GM12878 (cell line): ENCODE data around the gene TAF4. TPM values are rescaled to one million over a fixed set of nuclear protein-coding genes. Genes with fewer than 3 reads are reported as not detected.

Experiments
- ATAC-seq: fragments of 200-7000 bp; cut with Tn5 transposase; 3 replicates; pipeline ENCODE4 v1.9.1; 2020; ENCODE audit warnings: mild to moderate bottlenecking, moderate library complexity
- BruUV-seq: library from RNA; stranded (reverse); fragments of 400-500 nt; replicated peaks from 2 replicates; lab custom pipeline; 2021; lab: Mats Ljungman, UMichigan
- CTCF ChIA-PET: fragments of 300-600 bp; sonication (Branson Sonifier 250); formaldehyde crosslinking; extraction: SDS; loops from one replicate; lab custom pipeline; 2021; ENCODE audit warnings: inconsistent platforms; lab: Yijun Ruan, JAX
- POLR2A ChIA-PET: fragments of 350-600 bp; formaldehyde crosslinking; extraction: SDS; loops from one replicate; lab custom pipeline; 2021; ENCODE audit warnings: inconsistent platforms; lab: Charles Lee
- RAD21 ChIA-PET: fragments of 300-600 bp; sonication (Branson Sonifier 250); formaldehyde crosslinking; loops from one replicate; lab custom pipeline; 2023; ENCODE audit warnings: antibody characterized with exemption; ENCODE audit not compliant: unreplicated experiment; lab: Charles Lee
- SMC1A ChIA-PET: fragments of 300-600 bp; sonication (Branson Sonifier 250); formaldehyde crosslinking; loops from one replicate; lab custom pipeline; 2023; ENCODE audit not compliant: unreplicated experiment, uncharacterized antibody; lab: Charles Lee
- DNase-seq: peaks from one replicate; pipeline ENCODE4 v3.0.0-alpha.2; 2011; ENCODE audit warnings: low read depth, low spot score
- FAIRE-seq: peaks from 3 replicates; lab custom pipeline; 2011; peaks lifted over from hg19 to GRCh38; lab: Jason Lieb, UNC
- H2AFZ ChIP-seq: 2 replicates; pipeline ENCODE4 v1.6.0; 2011; ENCODE audit warnings: low read depth, low read length, control low read depth; ENCODE audit not compliant: control insufficient read depth
- H3K27ac ChIP-seq: 2 replicates; pipeline ENCODE4 v1.5.1; 2011; ENCODE audit warnings: control low read depth; ENCODE audit not compliant: control insufficient read depth, insufficient read depth
- H3K27me3 ChIP-seq, 2 experiments: replicated peaks in 1 of 2; 2 replicates each; pipeline versions ENCODE4 v1.6.0 to v1.6.1; 2011; ENCODE audit warnings: low read length in 1 of 2; ENCODE audit not compliant: control insufficient read depth in 2 of 2, insufficient read depth in 2 of 2
- H3K36me3 ChIP-seq, 2 experiments: 2 replicates each; pipeline ENCODE4 v1.5.1; 2011; ENCODE audit warnings: low read length in 1 of 2; ENCODE audit not compliant: control insufficient read depth in 2 of 2, insufficient read depth in 2 of 2
- H3K4me1 ChIP-seq: 2 replicates; pipeline ENCODE4 v1.6.1; 2011; ENCODE audit warnings: mild to moderate bottlenecking, low read length, moderate library complexity, mixed read lengths; ENCODE audit not compliant: control insufficient read depth, insufficient read depth
- H3K4me2 ChIP-seq: 2 replicates; pipeline ENCODE4 v1.6.0; 2011; ENCODE audit warnings: control low read depth; ENCODE audit not compliant: control insufficient read depth, insufficient read depth
- H3K4me3 ChIP-seq: fragments of 200-600 bp; sonication (generic); 2 replicates; pipeline ENCODE4 v1.5.1; 2016
- H3K79me2 ChIP-seq: 2 replicates; pipeline ENCODE4 v1.6.0; 2011; ENCODE audit warnings: low read length; ENCODE audit not compliant: control insufficient read depth, insufficient read depth
- H3K9ac ChIP-seq: 2 replicates; pipeline ENCODE4 v1.8.0; 2011; ENCODE audit warnings: low read length, control low read depth, mixed read lengths; ENCODE audit not compliant: control insufficient read depth, insufficient read depth
- H3K9me3 ChIP-seq: replicated peaks from 3 replicates; pipeline ENCODE4 v1.5.1; 2011; ENCODE audit warnings: mild to moderate bottlenecking, low read length; ENCODE audit not compliant: control insufficient read depth, insufficient read depth
- H4K20me1 ChIP-seq: 2 replicates; pipeline ENCODE4 v1.6.0; 2011; ENCODE audit not compliant: control insufficient read depth, insufficient read depth
- ETV6 ChIP-seq, 2 experiments: fragments of 450-650 bp in 1 of 2; IDR thresholded peaks in 1 of 2; conservative IDR thresholded peaks in 1 of 2; 2 replicates each; pipeline ENCODE4 v1.6.1; 2014; ENCODE audit warnings: antibody characterized with exemption in 1 of 2, borderline replicate concordance in 1 of 2, low read depth in 1 of 2, mild to moderate bottlenecking in 1 of 2, moderate library complexity in 1 of 2
- FOS ChIP-seq: IDR thresholded peaks from 3 replicates; pipeline ENCODE4 v1.6.1; 2011; ENCODE audit warnings: borderline replicate concordance; ENCODE audit not compliant: insufficient read length; ENCODE audit errors: extremely low read depth
- NFXL1 ChIP-seq: fragments of 450-650 bp; IDR thresholded peaks from 2 replicates; pipeline ENCODE4 v1.6.1; 2017; ENCODE audit warnings: antibody characterized with exemption, mild to moderate bottlenecking, borderline replicate concordance
- RAD21 ChIP-seq: IDR thresholded peaks from 2 replicates; pipeline ENCODE4 v1.6.1; 2011; ENCODE audit warnings: mild to moderate bottlenecking, low read depth, low read length, moderate library complexity; ENCODE audit not compliant: insufficient read depth
- RAD51 ChIP-seq: fragments of 450-650 bp; IDR thresholded peaks from 2 replicates; pipeline ENCODE4 v1.6.1; 2016; ENCODE audit warnings: moderate library complexity, mild to moderate bottlenecking, inconsistent platforms
- RB1 ChIP-seq: fragments of 450-650 bp; formaldehyde crosslinking; IDR thresholded peaks from 2 replicates; pipeline ENCODE4 v1.6.1; 2017; ENCODE audit warnings: mild to moderate bottlenecking, borderline replicate concordance
- SMAD1 ChIP-seq: fragments of 450-650 bp; IDR thresholded peaks from 2 replicates; pipeline ENCODE4 v1.6.1; 2018; ENCODE audit warnings: mild to moderate bottlenecking, low read depth; ENCODE audit not compliant: partially characterized antibody
- SMARCA5 ChIP-seq: fragments of 450-650 bp; IDR thresholded peaks from 2 replicates; pipeline ENCODE4 v1.6.1; 2017; ENCODE audit warnings: mild to moderate bottlenecking
- TCF3 ChIP-seq: IDR thresholded peaks from 2 replicates; pipeline ENCODE4 v1.6.1; 2012; ENCODE audit warnings: low read depth, mild to moderate bottlenecking, low read length, borderline replicate concordance; ENCODE audit not compliant: insufficient read depth
- ZNF207 ChIP-seq: fragments of 450-650 bp; IDR thresholded peaks from 2 replicates; pipeline ENCODE4 v1.6.1; 2014; ENCODE audit warnings: antibody characterized with exemption, mild to moderate bottlenecking, borderline replicate concordance
- ZSCAN29 ChIP-seq: fragments of 450-650 bp; IDR thresholded peaks from 2 replicates; pipeline ENCODE4 v1.6.1; 2017; ENCODE audit warnings: mild to moderate bottlenecking, moderate library complexity
- WGBS: methylation state at CpG from one replicate; pipeline ENCODE4 v1.1.6; 2016; ENCODE audit warnings: low lambda C conversion rate; ENCODE audit not compliant: insufficient replicate concordance, insufficient coverage; ENCODE audit errors: missing lambda C conversion rate; 5-methylcytosine and 5-hydroxymethylcytosine counted together
- in situ Hi-C: fragments of 300-500 bp; cut with MboI; formaldehyde crosslinking; loops from 9 replicates; pipeline ENCODE4 v1.14.3; 2018; ENCODE audit warnings: mixed read lengths
- intact Hi-C: fragments of 100-400 bp; cut with micrococcal nuclease; formaldehyde crosslinking; loops from one replicate; pipeline ENCODE4 v1.14.2; 2022; ENCODE audit not compliant: unreplicated experiment
- polyA plus RNA-seq, 11 experiments: library from polyadenylated mRNA; depleted of rRNA in 4 of 11; unstranded in 6 of 11; stranded (reverse) in 5 of 11; fragments of >200 nt; fragmentation: Nextera tagmentation in 4 of 11; fragmentation: Illumina TruSeq in 1 of 11; extraction: Ambion mirVana in 4 of 11; extraction: Trizol in 1 of 11; gene quantifications; 1 replicate in 1 of 11; 2 replicates in 10 of 11; pipeline versions ENCODE4 v1.2.1 to v1.2.3, GENCODE V29; 2011 to 2016; ENCODE audit warnings: inconsistent platforms in 2 of 11, missing spikeins in 2 of 11, low read depth in 1 of 11
- total RNA-seq, 4 experiments: library from RNA; depleted of rRNA in 3 of 4; stranded (reverse); fragments of >200 nt in 3 of 4; fragmentation: Illumina TruSeq in 1 of 4; extraction: Trizol in 1 of 4; gene quantifications; 2 replicates each; pipeline versions ENCODE4 v1.2.1 to v1.2.3, GENCODE V29; 2013 to 2021
- TF ChIP-seq, protein P1 (sequence below): fragments of 450-650 bp; conservative IDR thresholded peaks from 2 replicates; pipeline ENCODE4 v1.6.1; 2017; ENCODE audit warnings: mild to moderate bottlenecking, moderate library complexity
- TF ChIP-seq, protein P2 (sequence below): fragments of 450-650 bp; formaldehyde crosslinking; IDR thresholded peaks from 2 replicates; pipeline ENCODE4 v1.5.0; 2022; ENCODE audit warnings: mild to moderate bottlenecking, missing genetic modification characterization

TAF4 gene
- total and polyA plus RNA-seq, 10 of the 15 experiments (the other 5 are each of a cell fraction or from before 2014, with no cell fraction given), result 0.39 to 16.9 (median 3.4) TPM

GRCh38 chr20:61986762-61987321 lies 78.8 kb downstream of the TAF4 start:
- RAD21 ChIA-PET, result no interaction called here

More at GRCh38 chr20:61986762-61987321, 78.8 kb downstream of the TAF4 start:
- Histone ChIP-seq H3K79me2 (no peaks in the 10 kb centered on the region), H2AFZ (no peak overlapping the region), H3K27ac (no peak overlapping the region), H3K36me3 (peaks cover 3 to 13% of the 10 kb centered on the region in 2 experiments; a peak in 3 of 4 replicates), H3K27me3 (no peaks in the 10 kb centered on the region), H3K9ac (no peak overlapping the region), H3K9me3 (peaks cover 3% of the 10 kb centered on the region; the same call in 1 of the 3 replicates), H4K20me1 (no peaks in the 10 kb centered on the region), H3K4me1 (no peaks in the 10 kb centered on the region), H3K4me2 (no peak overlapping the region), H3K4me3 (no peak overlapping the region)
- DNase-seq, result no peak
- TF ChIP-seq, protein P1, sequence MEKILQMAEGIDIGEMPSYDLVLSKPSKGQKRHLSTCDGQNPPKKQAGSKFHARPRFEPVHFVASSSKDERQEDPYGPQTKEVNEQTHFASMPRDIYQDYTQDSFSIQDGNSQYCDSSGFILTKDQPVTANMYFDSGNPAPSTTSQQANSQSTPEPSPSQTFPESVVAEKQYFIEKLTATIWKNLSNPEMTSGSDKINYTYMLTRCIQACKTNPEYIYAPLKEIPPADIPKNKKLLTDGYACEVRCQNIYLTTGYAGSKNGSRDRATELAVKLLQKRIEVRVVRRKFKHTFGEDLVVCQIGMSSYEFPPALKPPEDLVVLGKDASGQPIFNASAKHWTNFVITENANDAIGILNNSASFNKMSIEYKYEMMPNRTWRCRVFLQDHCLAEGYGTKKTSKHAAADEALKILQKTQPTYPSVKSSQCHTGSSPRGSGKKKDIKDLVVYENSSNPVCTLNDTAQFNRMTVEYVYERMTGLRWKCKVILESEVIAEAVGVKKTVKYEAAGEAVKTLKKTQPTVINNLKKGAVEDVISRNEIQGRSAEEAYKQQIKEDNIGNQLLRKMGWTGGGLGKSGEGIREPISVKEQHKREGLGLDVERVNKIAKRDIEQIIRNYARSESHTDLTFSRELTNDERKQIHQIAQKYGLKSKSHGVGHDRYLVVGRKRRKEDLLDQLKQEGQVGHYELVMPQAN, result no peak
- TF ChIP-seq RB1, result no peak
- TF ChIP-seq FOS, result no peak
- no peak for TF ChIP-seq ETV6 (conservative IDR thresholded peaks at IDR 0.05 in 1 of 2, IDR thresholded peaks at IDR 0.05 in 1 of 2; ENCODE audit: borderline replicate concordance in 1 of 2, low read depth in 1 of 2)
- no peak for TF ChIP-seq RAD21
- TF ChIP-seq ZNF207, result no peak
- no peak for TF ChIP-seq ZSCAN29
- TF ChIP-seq, protein P2, sequence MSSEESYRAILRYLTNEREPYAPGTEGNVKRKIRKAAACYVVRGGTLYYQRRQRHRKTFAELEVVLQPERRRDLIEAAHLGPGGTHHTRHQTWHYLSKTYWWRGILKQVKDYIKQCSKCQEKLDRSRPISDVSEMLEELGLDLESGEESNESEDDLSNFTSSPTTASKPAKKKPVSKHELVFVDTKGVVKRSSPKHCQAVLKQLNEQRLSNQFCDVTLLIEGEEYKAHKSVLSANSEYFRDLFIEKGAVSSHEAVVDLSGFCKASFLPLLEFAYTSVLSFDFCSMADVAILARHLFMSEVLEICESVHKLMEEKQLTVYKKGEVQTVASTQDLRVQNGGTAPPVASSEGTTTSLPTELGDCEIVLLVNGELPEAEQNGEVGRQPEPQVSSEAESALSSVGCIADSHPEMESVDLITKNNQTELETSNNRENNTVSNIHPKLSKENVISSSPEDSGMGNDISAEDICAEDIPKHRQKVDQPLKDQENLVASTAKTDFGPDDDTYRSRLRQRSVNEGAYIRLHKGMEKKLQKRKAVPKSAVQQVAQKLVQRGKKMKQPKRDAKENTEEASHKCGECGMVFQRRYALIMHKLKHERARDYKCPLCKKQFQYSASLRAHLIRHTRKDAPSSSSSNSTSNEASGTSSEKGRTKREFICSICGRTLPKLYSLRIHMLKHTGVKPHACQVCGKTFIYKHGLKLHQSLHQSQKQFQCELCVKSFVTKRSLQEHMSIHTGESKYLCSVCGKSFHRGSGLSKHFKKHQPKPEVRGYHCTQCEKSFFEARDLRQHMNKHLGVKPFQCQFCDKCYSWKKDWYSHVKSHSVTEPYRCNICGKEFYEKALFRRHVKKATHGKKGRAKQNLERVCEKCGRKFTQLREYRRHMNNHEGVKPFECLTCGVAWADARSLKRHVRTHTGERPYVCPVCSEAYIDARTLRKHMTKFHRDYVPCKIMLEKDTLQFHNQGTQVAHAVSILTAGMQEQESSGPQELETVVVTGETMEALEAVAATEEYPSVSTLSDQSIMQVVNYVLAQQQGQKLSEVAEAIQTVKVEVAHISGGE (CRISPR knock-in tag), result no peak
- no peak for TF ChIP-seq TCF3
- TF ChIP-seq RAD51, result no peak
- no peak for TF ChIP-seq SMARCA5
- TF ChIP-seq SMAD1, result no peak
- TF ChIP-seq NFXL1, result no peak
- BruUV-seq, result no TSS peak
- ChIA-PET SMC1A (no interaction called here), CTCF (interaction anchor here (1.2 kb wide), 1 partner anchor 143 kb away, joined by 3 read pairs; no protein-coding TSS in a partner anchor), POLR2A (no interaction called here)
- WGBS, result 96% methylated on average over 16 of the region's 16 CpGs
- no peak for ATAC-seq
- FAIRE-seq, result no peak
- intact Hi-C loops (no loop called here), in situ Hi-C loops (no loop called here)
